HG02943 (cell line): Measurements from ENCODE around the gene FGF21.
"Not testable (repeated sequence)": the region's sequence is repeated elsewhere in the genome, so short reads cannot be mapped to it uniquely, and the experiment has no call there.

Experiments used
- ATAC-seq: cut with Tn5 transposase; IDR thresholded peaks from one replicate; pipeline ENCODE4 v1.9.1; 2021; ENCODE audit warnings: mild to moderate bottlenecking, low read depth, moderate library complexity; ENCODE audit not compliant: unreplicated experiment

FGF21 gene

DNA sequence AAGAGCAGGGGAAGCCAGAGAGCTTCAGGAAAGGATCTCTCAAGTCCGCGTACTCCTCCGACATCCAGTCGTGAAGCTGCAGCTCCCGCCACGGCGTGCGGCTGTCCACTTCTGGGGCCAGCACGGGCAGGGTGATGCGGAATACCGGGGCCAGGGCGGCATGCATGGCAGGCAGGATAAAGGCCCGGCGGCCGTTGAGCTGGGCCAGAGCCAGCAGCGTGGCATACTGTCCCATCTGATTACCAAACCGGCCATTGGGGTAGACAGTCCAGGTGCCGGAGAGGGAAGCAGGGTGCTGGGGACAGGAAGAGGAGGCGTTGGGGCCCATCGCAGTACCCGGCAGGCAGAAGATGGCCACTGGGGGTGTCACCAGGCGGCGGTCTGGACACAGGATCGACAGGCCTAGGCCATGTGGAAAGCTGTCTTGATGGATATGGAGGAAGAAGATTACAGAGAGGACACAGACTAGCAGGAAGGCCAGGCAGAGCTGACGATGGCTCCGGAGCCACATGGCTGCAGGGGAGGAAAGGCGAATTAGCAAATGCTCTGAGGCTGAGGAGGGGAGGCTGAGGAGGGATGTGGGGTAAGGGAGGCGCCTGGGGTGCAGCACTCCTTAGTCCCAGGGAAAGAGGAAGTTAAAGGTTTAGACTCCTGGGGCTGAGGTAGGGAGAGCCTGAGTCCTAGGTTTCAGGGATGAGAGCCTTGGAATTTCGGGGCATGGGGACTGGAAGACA lies 4.4 kb upstream of the FGF21 start:
- no peak for ATAC-seq

DNA sequence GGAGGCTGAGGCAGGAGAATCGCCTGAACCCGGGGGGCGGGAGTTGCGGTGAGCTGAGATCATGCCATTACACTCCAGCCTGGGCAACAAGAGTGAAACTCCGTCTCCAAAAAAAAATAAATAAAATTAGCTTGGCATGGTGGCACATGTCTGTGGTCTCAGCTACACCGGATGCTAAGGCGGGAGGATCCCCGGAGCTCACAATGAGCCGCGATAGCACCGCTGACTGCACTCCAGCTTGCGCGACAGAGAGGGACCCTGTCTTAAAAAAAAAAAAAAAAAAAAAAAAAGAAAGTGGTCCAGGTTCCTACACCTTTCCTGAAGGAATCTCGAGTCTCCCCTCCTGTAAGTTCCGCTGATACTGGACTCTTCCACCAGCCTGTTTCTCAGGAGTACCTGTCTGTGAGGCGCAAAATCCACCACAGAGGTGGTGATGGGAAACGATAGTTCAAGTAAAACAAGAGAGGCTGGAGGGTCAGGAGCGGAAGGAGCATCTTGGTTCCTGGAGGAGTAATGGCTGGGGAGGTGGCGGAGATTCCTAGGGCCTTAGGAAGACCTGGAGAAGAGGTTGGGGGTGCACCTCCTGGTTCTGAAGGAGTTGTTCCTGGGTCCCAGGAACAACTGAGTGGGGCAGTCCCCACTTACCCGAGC lies 3.4 kb upstream of the FGF21 start:
- no peak for ATAC-seq

DNA sequence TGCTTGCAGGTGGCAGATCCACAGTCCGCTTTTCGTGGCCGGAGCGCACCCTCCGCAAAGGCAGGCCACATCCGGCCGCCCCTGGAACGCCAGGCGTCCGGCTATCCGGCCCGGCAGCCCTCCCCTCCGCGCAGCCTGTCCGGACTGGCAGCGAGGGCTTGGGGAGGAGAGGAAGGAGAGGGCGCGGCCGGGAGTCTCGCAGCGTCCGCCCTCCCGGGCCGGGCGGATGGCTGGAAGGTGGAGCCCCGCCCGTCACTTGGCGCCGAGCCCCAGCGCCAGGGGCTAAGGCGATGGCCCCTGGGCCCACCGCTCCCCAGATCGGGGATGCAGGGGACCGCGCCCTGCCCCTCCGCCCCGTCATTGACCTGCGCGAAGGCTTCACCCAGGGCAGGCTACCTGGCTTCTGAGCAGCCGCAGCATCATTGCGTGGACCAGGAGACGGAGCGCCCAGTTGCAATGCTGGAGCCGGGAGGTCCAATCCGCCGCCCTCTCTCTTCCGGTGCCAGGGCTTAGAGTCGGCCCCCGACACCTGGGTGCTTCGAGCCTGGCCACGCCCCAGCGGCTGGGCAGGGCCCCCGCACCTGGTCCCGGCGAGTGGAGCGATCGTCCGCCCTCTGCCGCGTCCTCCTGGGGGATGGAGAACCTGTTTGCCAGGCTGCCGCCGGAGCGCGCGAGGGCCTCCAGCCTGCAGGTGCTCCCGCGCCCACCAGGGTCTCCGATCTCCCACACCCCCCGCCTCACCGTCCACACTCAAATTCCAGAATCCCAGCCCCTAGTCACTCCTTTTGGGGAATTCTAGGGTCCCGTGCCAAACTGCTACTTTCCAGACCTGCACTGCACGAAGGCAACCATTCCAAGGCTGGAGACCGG lies 2.6 kb upstream of the FGF21 start, which contains the start of gene FUT1:
FUT1 (minus strand) TSS at position 146 of the 870 bp plus-strand sequence. CDS start 1,360 bp downstream, outside the sequence.
- no peak for ATAC-seq

DNA sequence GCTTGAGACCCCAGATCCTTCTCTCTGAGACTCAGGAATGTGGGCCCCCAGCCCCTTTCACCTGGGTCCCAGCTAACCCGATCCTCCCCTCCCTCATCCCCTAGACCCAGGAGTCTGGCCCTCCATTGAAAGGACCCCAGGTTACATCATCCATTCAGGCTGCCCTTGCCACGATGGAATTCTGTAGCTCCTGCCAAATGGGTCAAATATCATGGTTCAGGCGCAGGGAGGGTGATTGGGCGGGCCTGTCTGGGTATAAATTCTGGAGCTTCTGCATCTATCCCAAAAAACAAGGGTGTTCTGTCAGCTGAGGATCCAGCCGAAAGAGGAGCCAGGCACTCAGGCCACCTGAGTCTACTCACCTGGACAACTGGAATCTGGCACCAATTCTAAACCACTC lies 463 bp downstream of the FGF21 start:
- no peak for ATAC-seq

DNA sequence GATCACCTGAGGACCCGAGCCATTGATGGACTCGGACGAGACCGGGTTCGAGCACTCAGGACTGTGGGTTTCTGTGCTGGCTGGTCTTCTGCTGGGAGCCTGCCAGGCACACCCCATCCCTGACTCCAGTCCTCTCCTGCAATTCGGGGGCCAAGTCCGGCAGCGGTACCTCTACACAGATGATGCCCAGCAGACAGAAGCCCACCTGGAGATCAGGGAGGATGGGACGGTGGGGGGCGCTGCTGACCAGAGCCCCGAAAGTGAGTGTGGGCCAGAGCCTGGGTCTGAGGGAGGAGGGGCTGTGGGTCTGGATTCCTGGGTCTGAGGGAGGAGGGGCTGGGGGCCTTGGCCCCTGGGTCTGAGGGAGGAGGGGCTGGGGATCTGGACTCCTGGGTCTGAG lies 888 bp downstream of the FGF21 start:
- ATAC-seq, result no peak

DNA sequence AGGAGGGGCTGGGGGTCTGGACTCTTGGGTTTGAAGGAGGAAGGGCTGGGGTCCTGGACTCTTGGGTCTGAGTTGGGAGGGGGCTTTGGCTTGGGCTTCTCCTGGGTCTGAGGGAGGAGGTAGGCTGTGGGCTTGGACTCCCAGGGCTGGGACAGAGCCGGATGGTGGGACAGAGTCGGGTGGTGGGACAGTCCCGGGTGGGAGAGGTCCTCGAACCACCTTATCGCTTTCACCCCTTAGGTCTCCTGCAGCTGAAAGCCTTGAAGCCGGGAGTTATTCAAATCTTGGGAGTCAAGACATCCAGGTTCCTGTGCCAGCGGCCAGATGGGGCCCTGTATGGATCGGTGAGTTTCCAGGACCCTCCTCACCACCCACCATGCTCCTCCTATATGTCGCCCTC lies 1.4 kb downstream of the FGF21 start:
- ATAC-seq, result no peak

DNA sequence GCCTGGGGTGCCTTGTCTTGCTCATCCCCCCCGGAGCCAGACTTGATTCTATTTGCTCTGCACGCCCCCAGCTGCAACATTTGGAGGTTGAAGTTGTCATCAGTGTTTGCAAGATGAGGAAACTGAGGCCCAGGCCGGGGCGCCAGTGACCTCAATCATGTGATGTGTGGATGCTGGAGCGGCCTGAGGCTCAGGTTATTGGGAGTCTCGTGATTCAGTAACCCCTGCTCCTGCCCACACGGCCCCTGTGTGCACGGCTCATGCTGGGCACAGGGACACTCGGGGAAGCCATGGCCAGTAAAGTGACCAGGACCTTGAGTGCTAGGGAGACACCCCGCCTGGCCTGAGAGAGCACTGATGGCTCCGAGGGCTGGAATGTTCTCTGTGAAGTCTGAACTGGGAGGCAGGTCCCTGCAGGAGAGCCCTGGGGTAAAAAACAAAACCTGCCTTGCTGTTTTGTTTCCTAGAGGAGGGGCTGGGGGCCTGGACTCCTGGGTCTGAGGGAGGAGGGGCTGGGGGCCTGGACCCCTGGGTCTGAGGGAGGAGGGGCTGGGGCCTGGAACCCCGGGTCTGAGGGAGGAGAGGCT lies 1.9 kb downstream of the FGF21 start:
- no peak for ATAC-seq

DNA sequence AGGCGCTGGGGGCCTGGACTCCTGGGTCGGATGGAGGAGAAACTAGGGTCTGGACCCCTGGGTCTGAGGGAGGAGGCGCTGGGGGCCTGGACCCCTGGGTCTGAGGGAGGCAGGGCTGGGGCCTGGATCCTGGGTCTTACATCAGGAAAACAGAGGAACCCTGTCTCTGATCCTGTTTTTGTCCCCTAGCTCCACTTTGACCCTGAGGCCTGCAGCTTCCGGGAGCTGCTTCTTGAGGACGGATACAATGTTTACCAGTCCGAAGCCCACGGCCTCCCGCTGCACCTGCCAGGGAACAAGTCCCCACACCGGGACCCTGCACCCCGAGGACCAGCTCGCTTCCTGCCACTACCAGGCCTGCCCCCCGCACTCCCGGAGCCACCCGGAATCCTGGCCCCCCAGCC lies 2.4 kb downstream of the FGF21 start:
- ATAC-seq, result no peak

DNA sequence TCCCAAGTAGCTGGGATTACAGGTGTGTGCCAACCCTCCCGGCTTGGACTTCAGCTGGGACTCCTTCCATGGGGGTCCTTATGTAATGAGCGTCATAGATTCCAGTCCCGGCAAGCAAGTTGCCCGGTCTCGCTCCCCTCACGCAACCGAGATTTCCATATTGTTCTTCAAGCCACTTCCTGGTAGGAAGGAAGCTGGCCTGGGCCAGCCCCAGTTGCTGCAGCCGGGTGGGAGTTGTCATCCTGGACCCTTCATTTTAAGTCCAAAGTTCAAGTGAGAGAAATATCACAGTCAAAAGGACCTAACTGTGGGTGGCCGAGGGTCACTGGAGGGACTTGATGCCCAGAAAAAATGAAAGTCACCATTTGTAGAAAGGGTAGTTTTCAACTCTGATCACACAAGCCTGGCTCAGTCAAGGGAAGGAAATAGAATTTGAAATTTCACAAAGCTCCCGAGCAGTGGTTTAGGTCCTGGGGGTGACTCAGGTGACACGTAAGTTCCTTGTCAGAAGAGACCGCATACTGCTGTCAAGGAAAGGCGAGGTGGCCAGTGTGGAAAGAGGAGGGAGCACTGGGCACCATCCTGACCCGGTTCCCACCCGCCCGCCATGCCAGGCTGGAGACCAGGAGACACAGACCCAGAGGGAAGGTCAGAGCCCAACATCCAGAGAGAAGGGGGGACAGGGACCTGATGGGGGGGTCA lies 5.3 kb downstream of the FGF21 start:
- no peak for ATAC-seq

DNA sequence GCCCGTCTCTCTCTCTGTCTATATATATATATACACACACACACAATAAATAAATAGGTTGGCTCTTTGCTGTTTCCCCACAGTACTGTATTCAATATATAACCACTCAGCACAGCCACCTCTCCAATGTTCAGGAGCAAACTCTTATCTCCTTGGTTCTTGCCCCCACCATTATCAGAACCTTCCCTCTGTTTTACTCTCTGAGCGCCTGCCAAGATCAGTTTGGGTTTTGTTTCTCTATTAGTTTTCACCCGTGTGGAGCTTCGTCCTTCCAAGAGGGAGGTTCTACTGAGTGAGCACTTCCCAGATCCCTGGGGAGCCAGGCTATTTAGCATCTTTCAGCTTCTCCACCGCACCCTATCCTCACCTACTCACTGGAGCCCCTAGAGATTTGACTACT lies 10.5 kb downstream of the FGF21 start:
- not testable (repeated sequence) for ATAC-seq

DNA sequence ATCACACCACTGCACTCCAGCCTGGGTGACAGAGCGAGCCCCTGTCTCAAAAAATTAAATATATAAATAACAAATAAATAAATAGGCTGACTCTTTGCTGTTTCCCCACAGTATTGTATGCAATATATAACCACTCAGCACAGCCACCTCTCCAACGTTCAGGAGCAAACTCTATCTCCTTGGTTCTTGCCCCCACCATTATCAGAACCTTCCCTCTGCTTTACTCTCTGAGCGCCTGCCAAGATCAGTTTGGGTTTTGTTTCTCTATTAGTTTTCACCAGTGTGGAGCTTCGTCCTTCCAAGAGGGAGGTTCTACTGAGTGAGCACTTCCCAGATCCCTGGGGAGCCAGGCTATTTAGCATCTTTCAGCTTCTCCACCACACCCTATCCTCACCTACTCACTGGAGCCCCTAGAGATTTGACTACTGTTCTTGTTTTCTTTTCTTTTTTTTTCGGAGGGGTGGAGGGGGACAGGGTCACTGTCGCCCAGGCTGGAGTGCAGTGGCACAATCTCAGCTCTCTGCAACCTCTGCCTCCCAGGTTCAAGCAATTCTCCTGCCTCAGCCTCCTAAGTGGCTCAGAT lies 12.9 kb downstream of the FGF21 start:
- not testable (repeated sequence) for ATAC-seq

DNA sequence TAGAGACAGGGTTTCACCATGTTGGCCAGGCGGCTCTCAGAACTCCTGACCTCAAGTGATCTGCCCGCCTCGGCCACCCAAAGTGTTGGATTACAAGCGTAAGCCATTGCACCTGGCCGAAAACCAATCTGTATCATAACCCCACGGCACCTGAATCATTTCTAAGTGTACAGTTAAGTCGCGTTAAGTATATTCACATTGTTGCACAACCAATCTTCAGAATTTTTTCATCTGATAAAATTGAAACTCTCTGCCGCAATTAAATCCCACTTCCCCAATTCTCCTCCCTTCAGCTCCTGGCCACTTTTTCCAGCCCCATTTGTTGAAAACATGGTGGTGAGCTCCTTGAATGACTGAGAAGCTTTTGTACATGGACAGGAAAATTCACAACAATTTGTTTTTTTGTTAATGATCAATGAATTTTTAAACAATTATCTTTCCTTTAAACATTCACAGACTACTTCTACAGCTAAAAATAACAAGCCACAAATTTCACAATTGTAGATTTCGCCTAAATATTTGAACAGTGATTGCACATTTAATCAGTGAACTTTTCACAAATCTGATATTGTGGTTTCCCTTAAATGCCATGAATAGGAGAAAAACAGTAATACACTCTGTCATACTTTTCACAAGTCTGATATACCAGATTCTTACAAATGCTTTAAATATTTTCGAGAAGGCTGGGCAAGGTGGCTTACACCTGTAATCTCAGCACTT lies 13.8 kb downstream of the FGF21 start:
- ATAC-seq, result no peak

DNA sequence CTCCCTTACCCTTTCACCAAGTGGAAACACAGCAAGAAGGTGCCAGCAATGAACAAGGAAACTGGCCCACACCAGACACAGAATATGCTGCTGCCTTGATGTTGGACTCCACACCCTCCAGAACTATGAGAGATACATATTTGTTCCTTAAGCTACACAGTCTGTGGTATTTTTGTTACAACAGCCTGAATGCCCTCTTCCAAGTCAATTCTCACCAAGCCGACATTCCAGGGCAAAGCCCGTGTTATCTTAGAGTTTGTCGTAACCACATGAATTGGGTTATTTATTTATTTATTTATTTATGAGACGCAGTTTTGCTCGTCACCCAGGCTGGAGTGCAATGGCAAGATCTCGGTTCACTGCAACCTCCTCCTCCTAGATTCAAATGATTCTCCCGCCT lies 14.9 kb downstream of the FGF21 start:
- ATAC-seq, result no peak

DNA sequence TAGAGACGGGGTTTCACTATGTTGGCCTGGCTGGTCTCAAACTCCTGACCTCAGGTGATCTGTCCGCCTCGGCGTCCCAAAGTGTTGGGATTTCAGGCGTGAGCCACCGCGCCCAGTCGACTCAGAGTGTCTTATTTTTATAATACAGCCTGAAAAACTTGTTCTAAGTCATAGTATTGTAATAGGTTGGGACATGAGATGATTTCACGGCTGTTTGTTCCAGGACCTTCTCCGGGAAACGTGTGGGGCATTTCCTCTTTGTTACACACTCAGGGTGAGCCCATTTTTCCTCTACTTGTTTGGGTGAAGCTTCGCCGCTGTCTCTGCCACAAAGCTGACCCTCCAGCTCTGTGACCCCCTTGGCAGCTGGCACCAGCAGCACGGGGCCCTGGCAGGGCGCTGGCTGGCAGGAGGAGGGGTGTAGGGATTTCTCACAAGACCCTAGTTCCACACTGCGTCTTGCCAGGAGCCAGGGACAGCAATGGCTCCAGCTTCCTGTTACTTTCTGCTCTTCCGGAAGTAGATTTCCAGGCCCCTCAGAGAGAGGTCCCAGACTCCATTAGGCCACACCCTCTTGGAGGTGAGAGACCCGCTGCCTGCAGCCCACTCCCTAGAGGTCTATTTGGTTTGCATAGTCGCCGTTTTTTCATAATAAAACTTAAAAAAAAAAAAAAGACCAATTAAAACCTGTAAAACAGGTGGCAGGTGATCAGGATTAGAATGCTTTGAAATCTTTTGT lies 15.6 kb downstream of the FGF21 start:
- ATAC-seq, result no peak

DNA sequence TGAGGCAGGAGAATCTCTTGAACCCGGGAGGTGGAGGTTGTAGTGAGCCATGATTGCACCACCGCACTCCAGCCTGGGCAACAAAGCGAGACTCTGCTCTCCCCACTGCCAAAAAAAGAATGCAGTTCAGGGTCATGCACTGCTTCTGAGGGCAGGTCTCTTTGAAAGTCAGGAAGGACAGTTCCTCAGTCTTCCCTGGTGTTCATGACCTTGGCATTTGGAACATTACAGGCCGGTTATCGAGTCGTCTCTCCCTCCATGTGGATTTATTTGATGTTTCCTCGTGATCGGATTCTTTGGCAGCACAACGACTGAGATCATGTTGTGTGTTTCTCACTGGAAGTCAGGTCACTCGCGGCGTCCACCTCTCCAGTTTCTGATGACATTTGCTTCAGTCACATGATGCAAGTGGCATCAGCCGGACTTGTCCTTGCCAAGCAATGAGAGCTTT lies 17.2 kb downstream of the FGF21 start:
- no peak for ATAC-seq

DNA sequence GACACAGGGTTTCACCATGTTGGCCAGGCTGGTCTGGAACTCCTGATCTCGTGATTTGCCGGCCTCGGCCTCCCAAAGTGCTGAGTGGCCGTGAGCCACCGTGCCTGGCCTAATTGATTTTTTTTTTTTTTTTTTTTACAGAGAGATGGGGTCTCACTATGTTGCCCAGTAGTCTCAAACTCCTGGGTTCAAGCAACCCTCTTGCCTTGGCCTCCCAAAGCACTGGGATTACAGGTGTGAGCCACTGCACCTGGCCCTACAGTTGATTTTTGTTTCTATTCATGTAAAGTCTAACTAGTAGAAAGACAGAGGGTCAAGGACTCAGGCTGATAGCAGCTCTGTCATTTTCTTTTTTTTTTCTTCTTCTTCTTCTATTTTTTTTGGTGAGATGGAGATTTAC lies 21.8 kb downstream of the FGF21 start:
- no peak for ATAC-seq

DNA sequence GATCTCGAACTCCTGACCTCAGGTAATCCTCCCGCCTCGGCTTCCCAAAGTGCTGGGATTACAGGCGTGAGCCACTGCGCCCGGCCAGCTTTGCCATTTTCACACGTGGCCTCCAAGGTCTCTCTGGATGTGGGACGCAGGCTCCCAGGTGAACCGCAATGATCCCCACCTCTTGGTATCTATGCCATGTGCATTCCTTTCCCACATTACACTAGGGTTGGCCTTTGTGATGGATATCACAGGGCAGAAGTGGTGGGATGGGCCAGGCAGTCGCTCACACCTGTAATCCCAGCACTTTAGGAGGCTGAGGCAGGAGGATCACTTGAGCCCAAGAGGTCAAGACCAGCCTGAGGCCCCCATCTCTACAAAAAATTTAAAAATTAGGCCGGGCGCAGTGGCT lies 22.4 kb downstream of the FGF21 start:
- no peak for ATAC-seq

DNA sequence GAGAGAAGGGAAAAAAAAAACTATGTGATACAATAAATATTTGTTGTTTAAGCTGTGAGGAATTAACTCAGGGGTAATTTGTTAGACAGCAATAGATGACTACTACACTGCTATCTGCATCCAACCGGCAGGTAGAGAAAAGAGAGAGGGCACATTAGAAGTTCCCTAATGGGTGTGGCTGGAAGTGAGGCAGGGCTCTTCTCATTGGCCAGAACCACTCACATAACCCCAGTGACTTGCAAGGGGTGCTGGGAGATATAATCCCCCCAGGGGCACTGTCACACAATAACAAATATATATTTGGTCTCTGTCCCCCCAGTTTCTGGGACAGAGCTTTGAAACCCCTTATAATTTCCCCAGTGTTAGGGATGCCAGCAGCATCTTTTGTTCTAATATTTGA lies 24.3 kb downstream of the FGF21 start:
- no peak for ATAC-seq
